Measurements from ENCODE around the gene ELP6. TPM values are rescaled to one million over a fixed set of nuclear protein-coding genes. Genes with fewer than 3 reads are reported as not detected.
"Not testable (repeated sequence)": the region's sequence is repeated elsewhere in the genome, so short reads cannot be mapped to it uniquely, and the experiment has no call there.

ELP6 gene
- total and polyA plus RNA-seq, 5 donors from 2014 or later: 18.4 to 54.1 (median 43.5) TPM

DNA sequence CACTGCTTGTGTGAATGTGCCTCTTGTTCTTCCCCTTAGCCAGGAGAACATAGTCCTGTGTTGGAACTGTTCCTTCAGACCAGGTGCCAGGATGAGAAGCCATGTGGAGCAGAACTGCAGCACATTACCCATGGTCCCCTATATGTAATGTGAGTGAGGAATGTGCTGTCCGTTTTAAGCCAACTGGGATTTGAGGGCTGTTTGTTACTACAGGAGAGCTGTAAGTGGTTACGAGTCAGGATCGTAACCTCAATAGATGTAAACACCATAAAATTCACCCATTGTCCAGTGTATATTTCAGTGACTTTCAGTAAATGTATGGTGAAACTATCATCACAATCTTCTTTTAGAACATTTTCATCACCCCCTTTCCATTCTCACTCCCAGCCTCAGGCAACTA, 27.7 kb downstream of the ELP6 start:
- Histone ChIP-seq H3K36me3 (ENCODE audit: control insufficient read depth, insufficient read depth, low read length) (peaks cover 2% of the 10 kb centered on the region), H3K27ac (ENCODE audit: insufficient read depth, low read length, poor library complexity, severe bottlenecking) (no peak overlapping the region), H3K4me1 (ENCODE audit: control insufficient read depth, insufficient read depth, low read length, poor library complexity, severe bottlenecking) (no peaks in the 10 kb centered on the region), H3K4me3 (ENCODE audit: low read depth, low read length) (no peak overlapping the region), H3K27me3 (ENCODE audit: control insufficient read depth, insufficient read depth, low read length) (no peaks in the 10 kb centered on the region), H3K9me3 (ENCODE audit: control insufficient read depth in 2 of 2, low read length in 2 of 2) (no peaks in the 10 kb centered on the region)
- H3K4me1 Mint-ChIP-seq: peaks cover 0 to 3% (median 0%) of the 10 kb centered on the region in 4 donors
- no peak overlapping the region for H3K4me3 Mint-ChIP-seq
- no peak for ATAC-seq (ENCODE audit: low read depth in 2 of 2)
- H3K27ac Mint-ChIP-seq: no peak overlapping the region
- no peaks in the 10 kb centered on the region for H3K9me3 Mint-ChIP-seq
- no peak for DNase-seq
- peaks cover 6% of the 10 kb centered on the region for H3K36me3 Mint-ChIP-seq
- H3K27me3 Mint-ChIP-seq: no peaks in the 10 kb centered on the region

DNA sequence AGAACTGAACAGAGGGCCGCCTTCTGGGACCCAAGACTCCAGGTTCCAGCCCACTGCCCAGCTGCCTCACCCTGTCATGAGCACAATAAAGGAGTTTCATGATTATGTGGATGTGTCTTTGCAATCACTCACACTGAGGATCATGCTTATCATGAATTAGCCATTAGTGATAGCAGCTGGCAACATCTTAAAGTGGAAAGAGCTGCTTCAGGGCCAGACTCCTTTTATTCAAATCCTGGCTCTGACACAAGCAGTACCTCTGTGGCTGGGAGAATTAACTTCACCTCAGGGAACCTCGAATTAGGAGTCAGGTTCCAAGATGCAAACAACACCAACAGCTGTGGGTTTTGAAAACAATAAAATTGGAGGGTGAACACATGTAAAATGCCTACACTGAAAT, 31.1 kb downstream of the ELP6 start:
- Histone ChIP-seq H3K27ac (ENCODE audit: insufficient read depth, low read length, poor library complexity, severe bottlenecking) (no peak overlapping the region), H3K27me3 (ENCODE audit: control insufficient read depth, insufficient read depth, low read length) (no peaks in the 10 kb centered on the region), H3K9me3 (ENCODE audit: control insufficient read depth in 2 of 2, low read length in 2 of 2) (no peaks in the 10 kb centered on the region), H3K4me3 (ENCODE audit: low read depth, low read length) (no peak overlapping the region), H3K36me3 (ENCODE audit: control insufficient read depth, insufficient read depth, low read length) (no peaks in the 10 kb centered on the region), H3K4me1 (ENCODE audit: control insufficient read depth, insufficient read depth, low read length, poor library complexity, severe bottlenecking) (no peaks in the 10 kb centered on the region)
- Mint-ChIP-seq H3K27ac (no peak overlapping the region), H3K4me1 (peaks cover 0 to 3% (median 0%) of the 10 kb centered on the region in 4 donors), H3K4me3 (no peak overlapping the region), H3K36me3 (peaks cover 4% of the 10 kb centered on the region), H3K9me3 (no peaks in the 10 kb centered on the region), H3K27me3 (no peaks in the 10 kb centered on the region)
- DNase-seq: no peak
- no peak for ATAC-seq (ENCODE audit: low read depth in 2 of 2)

DNA sequence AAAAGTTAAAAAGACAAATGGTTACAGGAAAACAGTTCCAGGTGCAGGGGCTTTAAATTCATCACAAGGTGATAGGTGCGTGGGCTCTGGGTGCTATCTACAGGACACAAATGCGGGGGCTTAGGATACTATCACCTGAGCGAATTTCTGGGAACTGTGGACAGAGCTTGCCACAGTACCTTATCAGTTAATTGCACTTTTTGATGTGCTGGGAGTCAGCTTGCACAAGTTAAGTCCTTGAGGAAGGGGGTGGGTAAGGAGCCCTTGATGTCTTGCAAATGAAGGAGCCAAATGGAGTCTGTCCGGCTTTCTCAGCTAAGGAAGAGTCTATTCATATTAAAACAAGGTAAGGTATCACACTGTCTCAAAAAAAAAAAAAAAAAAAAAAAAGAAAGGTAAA, 31.7 kb downstream of the ELP6 start:
- H3K4me1 Mint-ChIP-seq, H3K36me3 Mint-ChIP-seq, H3K27ac Mint-ChIP-seq: not testable (repeated sequence)

DNA sequence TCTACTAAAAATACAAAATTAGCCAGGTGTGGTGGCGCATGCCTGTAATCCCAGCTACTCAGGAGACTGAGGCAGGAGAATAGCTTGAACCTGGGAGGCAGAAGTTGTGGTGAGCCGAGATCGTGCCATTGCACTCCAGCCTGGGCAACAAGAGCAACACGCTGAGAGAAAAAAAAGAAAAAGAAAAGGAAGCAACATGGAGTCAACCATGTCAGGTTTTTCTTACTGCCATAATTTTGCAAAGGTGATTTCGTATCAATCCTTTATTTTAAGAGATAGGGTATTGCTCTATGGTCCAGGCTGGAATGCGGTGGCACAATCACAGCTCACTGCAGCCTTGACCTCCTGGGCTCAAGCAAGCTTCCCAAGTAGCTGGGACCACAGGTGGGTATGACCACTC, 33.2 kb downstream of the ELP6 start:
- DNase-seq, H3K36me3 Mint-ChIP-seq: not testable (repeated sequence)
- peaks cover 3 to 15% (median 7%) of the 10 kb centered on the region in 4 donors for H3K4me1 Mint-ChIP-seq

More for the DNA sequence above, 31.7 kb downstream of the ELP6 start:
- H3K4me3 ChIP-seq (ENCODE audit: low read depth, low read length); H3K4me1 ChIP-seq (ENCODE audit: control insufficient read depth, insufficient read depth, low read length, poor library complexity, severe bottlenecking); H3K27me3 ChIP-seq (ENCODE audit: control insufficient read depth, insufficient read depth, low read length); H3K27me3 Mint-ChIP-seq; H3K9me3 Mint-ChIP-seq; H3K27ac ChIP-seq (ENCODE audit: insufficient read depth, low read length, poor library complexity, severe bottlenecking); H3K4me3 Mint-ChIP-seq; H3K9me3 ChIP-seq (ENCODE audit: control insufficient read depth in 2 of 2, low read length in 2 of 2); DNase-seq; H3K36me3 ChIP-seq (ENCODE audit: control insufficient read depth, insufficient read depth, low read length); ATAC-seq (ENCODE audit: low read depth in 2 of 2): not testable (repeated sequence)

DNA sequence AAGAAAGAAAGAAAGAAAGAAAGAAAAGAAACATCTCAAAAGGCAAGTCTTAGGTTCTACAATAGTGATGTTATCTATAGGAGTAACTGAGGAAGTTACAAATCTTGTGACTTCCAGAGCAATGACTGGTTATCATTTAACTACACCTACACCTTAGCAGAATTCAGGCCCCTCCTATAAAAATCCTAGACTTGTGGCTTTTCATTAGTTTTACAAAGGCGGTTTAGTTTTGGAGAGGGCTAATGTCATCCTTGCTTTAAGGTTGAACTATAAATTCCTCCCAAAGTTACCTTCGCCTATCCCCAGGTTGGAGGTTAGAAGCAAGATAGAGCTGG, 33.7 kb downstream of the ELP6 start:
- Histone ChIP-seq H3K4me1 (ENCODE audit: control insufficient read depth, insufficient read depth, low read length, poor library complexity, severe bottlenecking) (peaks cover 14% of the 10 kb centered on the region), H3K27ac (ENCODE audit: insufficient read depth, low read length, poor library complexity, severe bottlenecking) (no peak overlapping the region), H3K36me3 (ENCODE audit: control insufficient read depth, insufficient read depth, low read length) (no peaks in the 10 kb centered on the region), H3K27me3 (ENCODE audit: control insufficient read depth, insufficient read depth, low read length) (no peaks in the 10 kb centered on the region), H3K9me3 (ENCODE audit: control insufficient read depth in 2 of 2, low read length in 2 of 2) (no peaks in the 10 kb centered on the region), H3K4me3 (ENCODE audit: low read depth, low read length) (no peak overlapping the region)
- H3K4me1 Mint-ChIP-seq: peaks cover 8 to 20% (median 12%) of the 10 kb centered on the region in 4 donors
- DNase-seq (no peak), ATAC-seq (ENCODE audit: low read depth in 2 of 2) (no peak)
- H3K9me3 Mint-ChIP-seq: no peaks in the 10 kb centered on the region
- H3K27me3 Mint-ChIP-seq: no peaks in the 10 kb centered on the region
- no peaks in the 10 kb centered on the region for H3K36me3 Mint-ChIP-seq
- no peak overlapping the region for H3K27ac Mint-ChIP-seq
- no peak overlapping the region for H3K4me3 Mint-ChIP-seq

More for the DNA sequence above, 33.2 kb downstream of the ELP6 start:
- H3K9me3 ChIP-seq (ENCODE audit: control insufficient read depth in 2 of 2, low read length in 2 of 2); H3K36me3 ChIP-seq (ENCODE audit: control insufficient read depth, insufficient read depth, low read length); H3K27ac ChIP-seq (ENCODE audit: insufficient read depth, low read length, poor library complexity, severe bottlenecking); H3K27me3 ChIP-seq (ENCODE audit: control insufficient read depth, insufficient read depth, low read length); H3K4me3 Mint-ChIP-seq; H3K9me3 Mint-ChIP-seq; H3K27ac Mint-ChIP-seq; H3K27me3 Mint-ChIP-seq; H3K4me3 ChIP-seq (ENCODE audit: low read depth, low read length); ATAC-seq (ENCODE audit: low read depth in 2 of 2): not testable (repeated sequence)
- H3K4me1 ChIP-seq (ENCODE audit: control insufficient read depth, insufficient read depth, low read length, poor library complexity, severe bottlenecking): peaks cover 11% of the 10 kb centered on the region

DNA sequence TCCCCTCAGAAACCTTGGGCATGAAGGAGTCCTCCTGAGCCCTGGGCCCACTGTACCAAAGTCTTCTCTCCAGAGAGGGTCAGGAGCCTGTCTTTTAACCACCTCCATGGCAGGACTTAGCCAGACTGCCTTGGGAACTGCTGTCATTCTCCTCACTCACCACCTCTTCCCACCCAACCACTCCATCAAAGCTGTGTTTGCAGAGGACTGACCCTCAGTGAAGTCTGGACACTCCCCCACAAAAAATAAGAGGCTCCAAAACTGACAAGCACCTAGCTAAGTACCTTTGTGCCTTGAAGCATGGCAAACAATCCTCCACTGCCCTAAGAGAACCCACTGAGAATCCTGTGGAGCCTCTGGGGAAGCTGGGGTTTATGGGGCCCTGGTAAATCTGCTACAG, 35.5 kb downstream of the ELP6 start:
- no peaks in the 10 kb centered on the region for H3K9me3 Mint-ChIP-seq
- H3K4me3 ChIP-seq (ENCODE audit: low read depth, low read length): no peak overlapping the region
- H3K9me3 ChIP-seq (ENCODE audit: control insufficient read depth in 2 of 2, low read length in 2 of 2): no peaks in the 10 kb centered on the region
- no peaks in the 10 kb centered on the region for H3K27me3 ChIP-seq (ENCODE audit: control insufficient read depth, insufficient read depth, low read length)
- no peak overlapping the region for H3K27ac Mint-ChIP-seq
- ATAC-seq (ENCODE audit: low read depth in 2 of 2) (no peak), DNase-seq (no peak)
- peaks cover 19 to 35% (median 25%) of the 10 kb centered on the region in 4 donors for H3K4me1 Mint-ChIP-seq
- H3K27me3 Mint-ChIP-seq: no peaks in the 10 kb centered on the region
- H3K4me3 Mint-ChIP-seq: peak overlapping the region; percentile 15 to 68 (median 35)
- H3K4me1 ChIP-seq (ENCODE audit: control insufficient read depth, insufficient read depth, low read length, poor library complexity, severe bottlenecking): peaks cover 31% of the 10 kb centered on the region
- H3K36me3 ChIP-seq (ENCODE audit: control insufficient read depth, insufficient read depth, low read length): no peaks in the 10 kb centered on the region
- H3K36me3 Mint-ChIP-seq: no peaks in the 10 kb centered on the region
- H3K27ac ChIP-seq (ENCODE audit: insufficient read depth, low read length, poor library complexity, severe bottlenecking): no peak overlapping the region

DNA sequence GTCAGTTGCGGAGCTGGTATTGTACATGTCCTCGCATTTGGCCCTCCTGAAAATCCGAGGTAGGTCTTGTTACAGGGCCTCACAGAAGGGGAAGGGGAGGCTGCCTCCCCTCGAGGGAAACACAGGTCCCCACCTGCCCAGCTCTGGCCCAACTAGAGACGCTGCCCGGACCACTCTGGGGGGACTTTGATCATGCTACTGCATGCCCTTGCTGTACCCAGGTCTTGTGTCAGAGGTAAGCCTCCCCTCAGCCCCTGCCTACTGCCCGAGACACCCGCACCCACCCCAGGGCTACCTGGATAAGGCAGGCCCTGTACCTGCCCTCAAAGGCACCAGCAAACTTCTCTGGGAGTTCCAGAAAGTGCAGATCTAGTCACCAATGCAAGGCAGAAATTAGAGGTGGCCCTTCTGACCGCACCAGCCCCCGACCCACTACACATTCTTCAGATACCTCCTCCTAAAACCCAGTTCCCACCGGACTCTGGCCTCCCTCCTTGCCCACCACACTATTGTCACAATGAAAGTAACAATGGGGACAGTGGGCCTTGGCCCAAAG, 36.8 kb downstream of the ELP6 start:
- no peaks in the 10 kb centered on the region for H3K36me3 ChIP-seq (ENCODE audit: control insufficient read depth, insufficient read depth, low read length)
- Mint-ChIP-seq H3K27me3 (no peaks in the 10 kb centered on the region), H3K36me3 (no peaks in the 10 kb centered on the region), H3K4me1 (peaks cover 21 to 41% (median 30%) of the 10 kb centered on the region in 4 donors), H3K27ac (peak overlapping the region; percentile 77 to 90 (median 88)), H3K4me3 (peak overlapping the region; percentile 89 to 97 (median 94)), H3K9me3 (no peaks in the 10 kb centered on the region)
- ATAC-seq (ENCODE audit: low read depth in 2 of 2): no peak
- H3K27ac ChIP-seq (ENCODE audit: insufficient read depth, low read length, poor library complexity, severe bottlenecking): peak overlapping the region; percentile 71
- peaks cover 32% of the 10 kb centered on the region for H3K4me1 ChIP-seq (ENCODE audit: control insufficient read depth, insufficient read depth, low read length, poor library complexity, severe bottlenecking)
- no peaks in the 10 kb centered on the region for H3K27me3 ChIP-seq (ENCODE audit: control insufficient read depth, insufficient read depth, low read length)
- no peaks in the 10 kb centered on the region for H3K9me3 ChIP-seq (ENCODE audit: control insufficient read depth in 2 of 2, low read length in 2 of 2)
- DNase-seq: no peak
- peak overlapping the region; percentile 63 for H3K4me3 ChIP-seq (ENCODE audit: low read depth, low read length)

DNA sequence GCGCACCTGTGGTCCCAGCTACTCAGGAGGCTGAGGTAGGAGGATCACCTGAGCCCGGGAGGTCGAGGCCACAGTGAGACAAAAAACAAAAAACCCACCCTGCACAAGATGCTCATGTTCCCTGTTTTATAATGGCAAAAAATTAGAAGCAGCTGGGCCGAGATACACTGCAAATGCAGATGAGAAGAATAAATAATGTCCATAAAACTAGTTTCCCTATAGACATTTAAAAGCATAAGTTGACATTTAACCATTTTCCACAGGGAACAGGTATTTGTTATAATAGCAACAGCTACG, 37.2 kb downstream of the ELP6 start:
- Mint-ChIP-seq H3K27me3 (no peaks in the 10 kb centered on the region), H3K27ac (peak overlapping the region; percentile 77 to 90 (median 88)), H3K9me3 (no peaks in the 10 kb centered on the region), H3K36me3 (no peaks in the 10 kb centered on the region), H3K4me3 (peak overlapping the region; percentile 89 to 97 (median 94)), H3K4me1 (peaks cover 22 to 42% (median 30%) of the 10 kb centered on the region in 4 donors)
- H3K27me3 ChIP-seq (ENCODE audit: control insufficient read depth, insufficient read depth, low read length): no peaks in the 10 kb centered on the region
- peak overlapping the region; percentile 71 for H3K27ac ChIP-seq (ENCODE audit: insufficient read depth, low read length, poor library complexity, severe bottlenecking)
- DNase-seq: no peak
- no peaks in the 10 kb centered on the region for H3K9me3 ChIP-seq (ENCODE audit: control insufficient read depth in 2 of 2, low read length in 2 of 2)
- no peaks in the 10 kb centered on the region for H3K36me3 ChIP-seq (ENCODE audit: control insufficient read depth, insufficient read depth, low read length)
- ATAC-seq (ENCODE audit: low read depth in 2 of 2): no peak
- H3K4me1 ChIP-seq (ENCODE audit: control insufficient read depth, insufficient read depth, low read length, poor library complexity, severe bottlenecking): peaks cover 32% of the 10 kb centered on the region
- peak overlapping the region; percentile 63 for H3K4me3 ChIP-seq (ENCODE audit: low read depth, low read length)

Data from CD4-positive, CD25-positive, alpha-beta regulatory T cell (primary cell).